Testis (tissue), 2 donors: Measurements from ENCODE around the gene CAMTA1.
"Not testable (repeated sequence)": the region's sequence is repeated elsewhere in the genome, so short reads cannot be mapped to it uniquely, and the experiment has no call there.

Source experiments
- CTCF ChIP-seq, 3 experiments: fragments of 450-650 bp in 2 of 3; fragments of 200-600 bp in 1 of 3; sonication (generic) in 1 of 3; IDR thresholded peaks; one replicate each; pipeline ENCODE4 v1.5.1; 2016 to 2019; ENCODE audit warnings: antibody characterized with exemption in 3 of 3, mild to moderate bottlenecking in 2 of 3, moderate library complexity in 1 of 3
- POLR2A ChIP-seq: fragments of 450-650 bp; IDR thresholded peaks from one replicate; pipeline ENCODE4 v1.6.1; 2017; ENCODE audit warnings: antibody characterized with exemption, mild to moderate bottlenecking, moderate library complexity

GRCh38 chr1:7693037-7693436 lies 907.8 kb downstream of the CAMTA1 start:
- not testable (repeated sequence) for TF ChIP-seq CTCF (IDR thresholded peaks at IDR 0.05); POLR2A
